Sigmoid colon (tissue), 7 donors: ENCODE results near the gene OTUB2. TPM values are rescaled to one million over a fixed set of nuclear protein-coding genes. Genes with fewer than 3 reads are reported as not detected.

Experiments used
- DNase-seq: peaks from one replicate; pipeline ENCODE4 v3.0.0-alpha.2; 2019
- H3K27ac ChIP-seq, 4 donors: fragments of 200-600 bp; sonication (generic); one replicate each; pipeline ENCODE4 v1.5.1; 2016 to 2019; ENCODE audit warnings: mild to moderate bottlenecking in 1 of 4
- H3K27me3 ChIP-seq, 3 donors: fragments of 200-600 bp; sonication (generic); one replicate each; pipeline ENCODE4 v1.5.1; 2019; ENCODE audit warnings: mild to moderate bottlenecking in 1 of 3
- H3K36me3 ChIP-seq, 4 donors: fragments of 200-600 bp; sonication (generic); one replicate each; pipeline ENCODE4 v1.5.1; 2016 to 2019
- H3K4me1 ChIP-seq, 4 donors: fragments of 200-600 bp; sonication (generic); one replicate each; pipeline ENCODE4 v1.5.1; 2017 to 2019
- H3K4me3 ChIP-seq, 4 donors: fragments of 200-600 bp; sonication (generic); one replicate each; pipeline ENCODE4 v1.5.1; 2017 to 2019; ENCODE audit warnings: mild to moderate bottlenecking in 2 of 4, moderate library complexity in 1 of 4
- H3K9me3 ChIP-seq, 4 donors: fragments of 200-600 bp in 3 of 4; sonication (generic) in 3 of 4; one replicate each; pipeline versions ENCODE4 v1.5.1 to v1.6.1; 2013 to 2019
- CTCF ChIP-seq, 4 experiments: fragments of 450-650 bp in 3 of 4; fragments of 200-600 bp in 1 of 4; IDR thresholded peaks; one replicate each; pipeline ENCODE4 v1.5.1; 2016 to 2019; ENCODE audit warnings: antibody characterized with exemption in 4 of 4, mild to moderate bottlenecking in 3 of 4, moderate library complexity in 2 of 4
- EP300 ChIP-seq, 4 donors: sonication (generic); formaldehyde crosslinking; IDR thresholded peaks; one replicate each; pipeline ENCODE4 v1.6.1; 2017; ENCODE audit warnings: antibody characterized with exemption in 4 of 4
- POLR2A ChIP-seq, 2 donors: fragments of 450-650 bp; IDR thresholded peaks; one replicate each; pipeline ENCODE4 v1.6.1; 2016; ENCODE audit warnings: antibody characterized with exemption in 2 of 2, mild to moderate bottlenecking in 2 of 2, moderate library complexity in 2 of 2
- POLR2AphosphoS5 ChIP-seq, 4 donors: sonication (generic); formaldehyde crosslinking; IDR thresholded peaks; one replicate each; pipeline ENCODE4 v1.6.1; 2017; ENCODE audit warnings: antibody characterized with exemption in 4 of 4
- WGBS, 2 donors: extraction: QIAGEN DNeasy Blood & Tissue Kit; methylation state at CpG; one replicate each; pipeline ENCODE4 v1.1.7; 2013; 5-methylcytosine and 5-hydroxymethylcytosine counted together
- intact Hi-C: fragments of 100-400 bp; cut with DNase I; formaldehyde crosslinking; loops from one replicate; pipeline ENCODE4 v1.15.1; 2023
- polyA plus RNA-seq, 3 donors: library from polyadenylated mRNA; stranded (reverse); fragments of 200-250 nt; gene quantifications; one replicate each; pipeline ENCODE4 v1.2.3, GENCODE V29; 2013
- total RNA-seq, 4 donors: library from RNA; depleted of rRNA; stranded (reverse); fragments of >200 nt; gene quantifications; one replicate each; pipeline ENCODE4 v1.1.0, GENCODE V29; 2016
- donor health status: healthy with polysubstance abuse.
- donor health status: Bipolar disorder and iron deficiency.
- donor health status: healthy.

OTUB2 gene
- total and polyA plus RNA-seq, 7 donors = 0.14 to 2.3 (median 0.60) TPM

DNA sequence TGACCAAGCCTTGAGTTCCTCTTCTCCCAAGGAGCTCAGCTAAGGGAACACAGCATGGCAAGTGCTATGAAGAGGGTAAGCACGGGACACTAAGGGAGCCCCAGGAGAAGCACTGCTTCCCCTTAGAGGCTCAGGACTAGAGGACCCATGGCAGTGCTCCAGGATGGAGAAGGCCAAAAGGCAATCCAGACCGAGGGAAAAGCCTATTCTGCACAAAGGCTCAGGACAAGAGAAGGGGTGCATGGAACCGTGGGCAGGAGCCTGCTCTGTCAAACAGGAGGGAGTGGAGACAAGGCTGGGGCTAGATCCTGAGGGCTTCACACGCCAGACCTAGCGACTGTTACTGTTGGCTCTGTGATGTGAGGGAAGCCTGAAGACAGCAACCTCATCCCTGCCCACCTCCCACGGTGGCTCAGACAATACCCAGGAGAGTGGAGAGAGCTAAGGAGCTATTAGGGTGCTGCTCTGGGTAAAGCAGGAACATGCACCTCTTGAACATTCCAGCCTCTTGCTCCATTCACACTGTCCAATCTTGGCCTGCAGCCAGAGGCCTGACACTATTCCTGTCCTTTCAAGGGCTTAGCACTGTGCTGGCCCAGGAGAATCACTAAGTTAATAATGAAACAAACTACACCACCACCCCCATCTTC is 24.2 kb downstream of the OTUB2 start:
- no peak for TF ChIP-seq POLR2A (IDR thresholded peaks at IDR 0.05)
- no peak for TF ChIP-seq CTCF (IDR thresholded peaks at IDR 0.05)
- TF ChIP-seq POLR2AphosphoS5 (IDR thresholded peaks at IDR 0.05) = no peak
- no peak for TF ChIP-seq EP300 (IDR thresholded peaks at IDR 0.05)
- Histone ChIP-seq H3K27me3 (no peaks in the 10 kb centered on the region), H3K27ac (no peak overlapping the region), H3K4me3 (no peak overlapping the region), H3K36me3 (peaks cover 34 to 100% (median 67%) of the 10 kb centered on the region in 4 donors), H3K9me3 (no peaks in the 10 kb centered on the region), H3K4me1 (peaks cover 0 to 18% (median 13%) of the 10 kb centered on the region in 4 donors)
- 89 to 95% methylated on average over 6 of the region's 6 CpGs for WGBS, 2 donors
- intact Hi-C loops = no loop called here
- DNase-seq = peak; percentile 69

- peak; percentile 81 for DNase-seq
- no peak for TF ChIP-seq EP300 (IDR thresholded peaks at IDR 0.05)
- TF ChIP-seq CTCF (IDR thresholded peaks at IDR 0.05) = peak in 3 of 4 experiments; percentile 14 to 45 (median 17)
- Histone ChIP-seq H3K27ac (peak overlapping the region in 1 of 4 donors; percentile 19), H3K9me3 (no peaks in the 10 kb centered on the region), H3K4me3 (no peak overlapping the region), H3K4me1 (peaks cover 0 to 18% (median 13%) of the 10 kb centered on the region in 4 donors), H3K36me3 (peaks cover 38 to 100% (median 69%) of the 10 kb centered on the region in 4 donors), H3K27me3 (no peaks in the 10 kb centered on the region)
- intact Hi-C loops = loop anchor here (1.0 kb wide), 1 partner anchor 85 kb away; no protein-coding TSS in a partner anchor
- 52 to 72% methylated on average over 9 of the region's 9 CpGs for WGBS, 2 donors
Measured at GRCh38 chr14:94051115-94051514, 25.0 kb downstream of the OTUB2 start.

DNA sequence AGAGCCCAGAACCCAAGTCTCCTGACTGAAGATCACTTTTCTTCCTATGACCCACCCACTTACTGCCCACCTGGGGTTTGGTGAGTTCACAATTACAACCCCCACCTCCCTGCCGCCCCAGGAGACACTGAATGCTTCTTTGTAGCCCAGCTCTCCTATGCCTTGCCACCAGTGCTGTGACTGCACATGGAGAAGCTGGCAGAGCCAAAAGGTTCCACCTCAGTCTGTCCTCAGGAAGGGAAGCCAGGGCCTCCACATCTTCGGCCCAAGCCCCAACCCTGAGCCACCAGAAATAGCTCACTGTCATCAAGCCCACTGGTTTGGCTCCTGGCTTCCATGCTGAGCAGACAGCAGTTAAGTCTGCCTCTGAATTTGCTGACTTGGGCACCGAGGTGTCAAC is 25.6 kb downstream of the OTUB2 start:
- H3K9me3 ChIP-seq = no peaks in the 10 kb centered on the region
- no peaks in the 10 kb centered on the region for H3K27me3 ChIP-seq
- DNase-seq = no peak
- TF ChIP-seq EP300 (IDR thresholded peaks at IDR 0.05) = no peak
- no peak for TF ChIP-seq POLR2AphosphoS5 (IDR thresholded peaks at IDR 0.05)
- H3K27ac ChIP-seq = peak overlapping the region in 2 of 4 donors; percentile 0 to 19
- H3K36me3 ChIP-seq = peaks cover 38 to 100% (median 74%) of the 10 kb centered on the region in 4 donors
- H3K4me1 ChIP-seq = peaks cover 0 to 18% (median 13%) of the 10 kb centered on the region in 4 donors
- H3K4me3 ChIP-seq = no peak overlapping the region
- 90 to 92% methylated on average over 3 of the region's 3 CpGs for WGBS, 2 donors
- intact Hi-C loops = loop anchor here (1.0 kb wide), 1 partner anchor 85 kb away; no protein-coding TSS in a partner anchor

- H3K27ac ChIP-seq = no peak overlapping the region
- DNase-seq = peak; percentile 38
- intact Hi-C loops = no loop called here
- no peak overlapping the region for H3K4me3 ChIP-seq
- TF ChIP-seq CTCF (IDR thresholded peaks at IDR 0.05) (no peak), POLR2A (IDR thresholded peaks at IDR 0.05) (no peak), POLR2AphosphoS5 (IDR thresholded peaks at IDR 0.05) (no peak), EP300 (IDR thresholded peaks at IDR 0.05) (no peak)
- WGBS, 2 donors = 87 to 94% methylated on average over 1 of the region's 1 CpG
- H3K27me3 ChIP-seq = no peaks in the 10 kb centered on the region
- H3K36me3 ChIP-seq = peaks cover 38 to 100% (median 73%) of the 10 kb centered on the region in 4 donors
- no peaks in the 10 kb centered on the region for H3K9me3 ChIP-seq
- peaks cover 0 to 18% (median 13%) of the 10 kb centered on the region in 4 donors for H3K4me1 ChIP-seq
Measured at GRCh38 chr14:94052199-94052598, 26.1 kb downstream of the OTUB2 start.

DNA sequence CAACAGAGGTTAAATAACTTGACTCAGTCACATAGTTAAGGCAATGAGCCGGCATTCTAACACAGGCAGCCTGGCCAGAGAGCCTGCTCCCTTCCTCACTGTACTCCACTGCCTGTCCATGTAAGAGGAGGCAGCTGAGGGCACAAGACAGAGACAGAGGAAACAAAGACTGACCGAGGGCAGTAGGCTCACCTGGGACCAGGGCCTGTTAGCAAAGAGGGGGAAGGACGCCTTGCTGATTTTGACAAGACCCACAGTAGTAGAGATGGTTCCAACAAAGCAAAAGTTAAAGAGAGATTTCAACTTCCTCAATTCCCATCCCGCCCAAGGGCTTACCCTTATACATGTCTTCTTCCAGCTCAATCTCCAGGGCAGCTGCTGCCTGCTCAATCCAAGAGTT is 26.5 kb downstream of the OTUB2 start:
- TF ChIP-seq EP300 (IDR thresholded peaks at IDR 0.05) (no peak), POLR2AphosphoS5 (IDR thresholded peaks at IDR 0.05) (no peak), POLR2A (IDR thresholded peaks at IDR 0.05) (no peak), CTCF (IDR thresholded peaks at IDR 0.05) (no peak)
- DNase-seq = no peak
- Histone ChIP-seq H3K9me3 (no peaks in the 10 kb centered on the region), H3K27ac (no peak overlapping the region), H3K4me3 (no peak overlapping the region), H3K4me1 (peaks cover 0 to 18% (median 13%) of the 10 kb centered on the region in 4 donors), H3K36me3 (peaks cover 38 to 100% (median 74%) of the 10 kb centered on the region in 4 donors), H3K27me3 (no peaks in the 10 kb centered on the region)
- WGBS, 2 donors = 89 to 94% methylated on average over 4 of the region's 4 CpGs
- intact Hi-C loops = no loop called here
